Lung (tissue), 12 donors: ENCODE measurements around the gene DOCK2. TPM values are rescaled to one million over a fixed set of nuclear protein-coding genes. Genes with fewer than 3 reads are reported as not detected.

Experiments
- ATAC-seq: fragments of 200-7000 bp; cut with Tn5 transposase; one replicate; pipeline ENCODE4 v1.9.1; 2020; ENCODE audit warnings: moderate number of reproducible peaks; ENCODE audit not compliant: insufficient read depth, low FRiP score
- DNase-seq, 3 donors: peaks; one replicate each; pipeline ENCODE4 v3.0.0-alpha.2; 2013 to 2017
- H3K27ac ChIP-seq, 2 donors: one replicate each; pipeline ENCODE4 v1.5.1; 2013; ENCODE audit warnings: mild to moderate bottlenecking in 2 of 2, moderate library complexity in 2 of 2, control low read depth in 1 of 2, inconsistent platforms in 1 of 2, low read depth in 1 of 2, low read length in 1 of 2
- H3K27me3 ChIP-seq, 3 donors: one replicate each; pipeline ENCODE4 v1.5.1; 2013; ENCODE audit warnings: low read length in 2 of 3; ENCODE audit not compliant: control insufficient read depth in 3 of 3, insufficient read depth in 3 of 3
- H3K36me3 ChIP-seq, 4 donors: one replicate each; pipeline ENCODE4 v1.5.1; 2013; ENCODE audit warnings: low read length in 4 of 4, mild to moderate bottlenecking in 1 of 4, moderate library complexity in 1 of 4; ENCODE audit not compliant: control insufficient read depth in 4 of 4, insufficient read depth in 4 of 4
- H3K4me1 ChIP-seq, 5 donors: one replicate each; pipeline ENCODE4 v1.5.1; 2013; ENCODE audit warnings: low read length in 5 of 5, mild to moderate bottlenecking in 2 of 5, moderate library complexity in 1 of 5; ENCODE audit not compliant: control insufficient read depth in 5 of 5, insufficient read depth in 5 of 5
- H3K4me3 ChIP-seq: one replicate; pipeline ENCODE4 v1.5.1; 2013; ENCODE audit warnings: mild to moderate bottlenecking, control low read depth, moderate library complexity
- H3K9ac ChIP-seq, 2 donors: one replicate each; pipeline ENCODE4 v1.5.1; 2013; ENCODE audit warnings: low read length in 2 of 2, control low read depth in 1 of 2; ENCODE audit not compliant: insufficient read depth in 1 of 2
- H3K9me3 ChIP-seq, 4 donors: one replicate each; pipeline ENCODE4 v1.5.1; 2013; ENCODE audit warnings: low read length in 3 of 4, mild to moderate bottlenecking in 1 of 4, moderate library complexity in 1 of 4; ENCODE audit not compliant: control insufficient read depth in 4 of 4, insufficient read depth in 3 of 4
- CTCF ChIP-seq: IDR thresholded peaks from 2 replicates; pipeline ENCODE4 v1.5.1; 2012; ENCODE audit warnings: mild to moderate bottlenecking; ENCODE audit errors: control extremely low read depth, extremely low read depth
- WGBS, 2 donors: extraction: QIAGEN DNeasy Blood & Tissue Kit; methylation state at CpG; one replicate each; pipeline ENCODE4 v1.1.7; 2013; 5-methylcytosine and 5-hydroxymethylcytosine counted together
- polyA plus RNA-seq, 2 donors: library from polyadenylated mRNA; stranded (reverse); fragments of 200-250 nt; gene quantifications; one replicate each; pipeline ENCODE4 v1.2.1, GENCODE V29; 2013
- total RNA-seq, 2 donors: library from RNA; depleted of rRNA in 1 of 2; stranded (reverse); fragments of >200 nt in 1 of 2; gene quantifications; one replicate each; pipeline ENCODE4 v1.2.1, GENCODE V29; 2014 to 2021
- donor health status: control.
- donor health status: control.
- donor health status: Bipolar disorder and iron deficiency.
- donor health status: healthy.
- donor health status: DM: yes; HTN: yes; CAD: no.

Gene DOCK2
- total and polyA plus RNA-seq, 4 donors = 9.6 to 66.6 (median 43.4) TPM

GRCh38 chr5:169814522-169814921, 177.4 kb downstream of the DOCK2 start:
- Histone ChIP-seq H3K4me1 (peaks cover 0 to 22% (median 0%) of the 10 kb centered on the region in 5 donors), H3K27ac (no peak overlapping the region), H3K9me3 (no peaks in the 10 kb centered on the region), H3K4me3 (no peak overlapping the region), H3K27me3 (no peaks in the 10 kb centered on the region), H3K9ac (no peak overlapping the region), H3K36me3 (peaks cover 0 to 1% (median 0%) of the 10 kb centered on the region in 4 donors)
- 78 to 86% methylated on average over 1 of the region's 1 CpG for WGBS, 2 donors
- no peak for TF ChIP-seq CTCF
- DNase-seq (no peak), ATAC-seq (no peak)

GRCh38 chr5:169817031-169817430, 180.0 kb downstream of the DOCK2 start:
- no peaks in the 10 kb centered on the region for H3K9me3 ChIP-seq
- H3K4me1 ChIP-seq = peaks cover 0 to 22% (median 0%) of the 10 kb centered on the region in 5 donors
- peaks cover 0 to 1% (median 0%) of the 10 kb centered on the region in 4 donors for H3K36me3 ChIP-seq
- DNase-seq = peak in 2 of 3 donors; percentile 60 to 62
- no peak overlapping the region for H3K4me3 ChIP-seq
- 66 to 73% methylated on average over 2 of the region's 2 CpGs for WGBS, 2 donors
- TF ChIP-seq CTCF = no peak
- no peak overlapping the region for H3K9ac ChIP-seq
- no peak overlapping the region for H3K27ac ChIP-seq
- H3K27me3 ChIP-seq = no peaks in the 10 kb centered on the region
- ATAC-seq = no peak

GRCh38 chr5:169826618-169827017, 189.5 kb downstream of the DOCK2 start:
- peak in 1 of 3 donors; percentile 25 for DNase-seq
- 73 to 79% methylated on average over 5 of the region's 5 CpGs for WGBS, 2 donors
- H3K4me1 ChIP-seq = peaks cover 0 to 3% (median 0%) of the 10 kb centered on the region in 5 donors
- ATAC-seq = no peak
- H3K4me3 ChIP-seq = no peak overlapping the region
- H3K9ac ChIP-seq = no peak overlapping the region
- H3K9me3 ChIP-seq = peaks cover 0 to 2% (median 0%) of the 10 kb centered on the region in 4 donors
- no peaks in the 10 kb centered on the region for H3K27me3 ChIP-seq
- TF ChIP-seq CTCF = no peak
- no peaks in the 10 kb centered on the region for H3K36me3 ChIP-seq
- no peak overlapping the region for H3K27ac ChIP-seq

GRCh38 chr5:169827769-169828168, 190.7 kb downstream of the DOCK2 start:
- Histone ChIP-seq H3K9ac (no peak overlapping the region), H3K27me3 (no peaks in the 10 kb centered on the region), H3K9me3 (peaks cover 0 to 2% (median 0%) of the 10 kb centered on the region in 4 donors), H3K27ac (no peak overlapping the region), H3K4me3 (no peak overlapping the region), H3K4me1 (peaks cover 0 to 3% (median 0%) of the 10 kb centered on the region in 5 donors), H3K36me3 (peaks cover 0 to under 1% (median 0%) of the 10 kb centered on the region in 4 donors)
- WGBS, 2 donors = 74 to 82% methylated on average over 3 of the region's 3 CpGs
- no peak for DNase-seq
- no peak for ATAC-seq
- TF ChIP-seq CTCF = no peak
